GM12878 (cell line): ENCODE measurements around the gene VAC14.

Source experiments
- CHD1 ChIP-seq: IDR thresholded peaks from 2 replicates; pipeline ENCODE4 v1.6.1; 2012; ENCODE audit warnings: low read depth, low read length, improper control_type of control experiment
- ELK1 ChIP-seq: IDR thresholded peaks from 2 replicates; pipeline ENCODE4 v1.6.1; 2012; ENCODE audit warnings: low read depth, low read length, improper control_type of control experiment
- POLR2A ChIP-seq: IDR thresholded peaks from 2 replicates; pipeline ENCODE4 v1.6.1; 2011; ENCODE audit warnings: low read depth, mild to moderate bottlenecking, low read length
- SMARCA5 ChIP-seq: fragments of 450-650 bp; IDR thresholded peaks from 2 replicates; pipeline ENCODE4 v1.6.1; 2017; ENCODE audit warnings: mild to moderate bottlenecking
- SPI1 ChIP-seq: IDR thresholded peaks from 2 replicates; pipeline ENCODE4 v1.6.1; 2011; ENCODE audit warnings: low read depth, mild to moderate bottlenecking, low read length, moderate library complexity, borderline replicate concordance; ENCODE audit not compliant: insufficient read depth

GRCh38 chr16:70769761-70770160 lies 31.2 kb downstream of the VAC14 start:
- no peak for TF ChIP-seq CHD1
- no peak for TF ChIP-seq SPI1
- TF ChIP-seq ELK1, result no peak
- TF ChIP-seq SMARCA5, result no peak
- no peak for TF ChIP-seq POLR2A
